IPS-15b (cell line): Measurements from ENCODE around the gene RPL26.
"Not testable (repeated sequence)": the region's sequence is repeated elsewhere in the genome, so short reads cannot be mapped to it uniquely, and the experiment has no call there.

Experiments
- H3K27me3 ChIP-seq: one replicate; pipeline ENCODE4 v1.6.1; 2013; ENCODE audit warnings: low read length; ENCODE audit not compliant: control insufficient read depth, insufficient read depth
- H3K36me3 ChIP-seq: one replicate; pipeline ENCODE4 v1.6.1; 2013; ENCODE audit warnings: low read length; ENCODE audit not compliant: control insufficient read depth, insufficient read depth
- H3K4me1 ChIP-seq: one replicate; pipeline ENCODE4 v1.6.1; 2013; ENCODE audit warnings: mild to moderate bottlenecking, low read length; ENCODE audit not compliant: control insufficient read depth, insufficient read depth
- H3K4me3 ChIP-seq: one replicate; pipeline ENCODE4 v1.5.1; 2013; ENCODE audit warnings: low read depth, low read length
- H3K9ac ChIP-seq: one replicate; pipeline ENCODE4 v1.6.1; 2013; ENCODE audit warnings: low read depth, mild to moderate bottlenecking, low read length
- H3K9me3 ChIP-seq: one replicate; pipeline ENCODE4 v1.6.1; 2013; ENCODE audit warnings: mild to moderate bottlenecking, low read length; ENCODE audit not compliant: control insufficient read depth, insufficient read depth

Gene RPL26

DNA sequence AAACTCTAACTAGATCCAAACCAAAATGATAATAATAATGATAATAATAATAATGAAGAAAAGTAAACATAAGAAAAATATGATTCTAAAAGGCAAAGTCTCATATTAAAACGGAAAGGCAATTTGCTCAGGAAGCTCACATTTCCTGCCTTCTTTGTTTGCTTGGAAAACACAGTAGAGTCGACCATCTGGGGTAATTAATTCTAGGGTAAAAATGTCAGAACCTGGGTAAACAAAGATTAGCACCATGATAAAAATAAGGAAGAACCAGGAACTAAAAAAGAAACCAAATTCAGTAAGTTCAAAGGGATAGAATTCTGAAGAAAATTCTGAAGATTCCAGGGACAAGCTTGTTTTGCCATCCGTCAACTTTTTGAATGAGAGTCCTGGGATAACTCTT, 22.7 kb downstream of the RPL26 start:
- no peak overlapping the region for H3K9ac ChIP-seq
- H3K9me3 ChIP-seq, result no peaks in the 10 kb centered on the region
- H3K4me3 ChIP-seq, result no peak overlapping the region
- H3K4me1 ChIP-seq, result peaks cover 7% of the 10 kb centered on the region
- H3K27me3 ChIP-seq, result no peaks in the 10 kb centered on the region
- no peaks in the 10 kb centered on the region for H3K36me3 ChIP-seq

GRCh38 chr17:8359769-8360168, 23.2 kb downstream of the RPL26 start:
- H3K4me3 ChIP-seq, result no peak overlapping the region
- H3K36me3 ChIP-seq, result no peaks in the 10 kb centered on the region
- no peak overlapping the region for H3K9ac ChIP-seq
- no peaks in the 10 kb centered on the region for H3K27me3 ChIP-seq
- H3K9me3 ChIP-seq, result no peaks in the 10 kb centered on the region
- peaks cover 7% of the 10 kb centered on the region for H3K4me1 ChIP-seq

DNA sequence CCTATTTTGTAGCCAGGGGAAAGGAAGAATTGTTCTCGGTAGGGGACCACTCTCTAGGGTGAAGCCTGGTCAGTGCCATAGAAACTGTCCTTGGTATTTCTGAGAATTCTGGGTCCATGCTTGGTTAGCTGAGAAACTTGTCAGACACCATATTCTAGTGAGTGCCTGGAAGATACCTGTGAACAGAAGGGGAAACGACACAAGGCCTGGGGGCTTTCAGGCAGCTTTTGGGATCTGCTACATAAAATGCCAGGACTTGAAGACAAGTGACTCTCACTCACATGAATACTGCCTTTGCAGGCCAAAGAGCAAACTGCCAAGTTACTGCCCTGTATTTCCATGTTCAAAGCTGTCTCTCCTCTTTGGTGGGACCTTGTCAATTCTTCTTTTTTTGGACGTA, 25.1 kb downstream of the RPL26 start:
- Histone ChIP-seq H3K27me3 (no peaks in the 10 kb centered on the region), H3K36me3 (no peaks in the 10 kb centered on the region), H3K9me3 (no peaks in the 10 kb centered on the region), H3K9ac (no peak overlapping the region), H3K4me3 (no peak overlapping the region), H3K4me1 (peaks cover 12% of the 10 kb centered on the region)

DNA sequence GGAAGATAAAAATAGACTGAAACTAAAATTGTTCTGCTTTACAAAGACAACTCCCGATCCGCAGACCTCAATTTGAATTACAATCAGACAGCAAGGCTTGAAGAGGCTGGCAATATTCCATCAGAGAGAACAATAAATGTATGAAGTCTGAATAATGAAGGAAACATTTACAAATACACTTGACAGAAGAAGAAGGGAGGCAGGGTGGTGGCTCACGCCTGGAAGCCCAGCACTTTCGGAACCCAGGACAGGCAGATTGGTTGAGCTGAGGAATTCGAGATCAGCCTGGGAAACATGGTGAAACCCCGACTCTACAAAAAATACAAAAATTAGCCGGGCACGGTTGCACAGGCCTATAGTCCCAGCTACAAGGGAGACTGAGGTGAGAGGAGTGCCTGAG, 28.8 kb downstream of the RPL26 start:
- H3K4me1 ChIP-seq, result peaks cover 5% of the 10 kb centered on the region
- no peaks in the 10 kb centered on the region for H3K36me3 ChIP-seq
- H3K27me3 ChIP-seq, result no peaks in the 10 kb centered on the region
- no peak overlapping the region for H3K4me3 ChIP-seq
- no peaks in the 10 kb centered on the region for H3K9me3 ChIP-seq
- no peak overlapping the region for H3K9ac ChIP-seq

- Histone ChIP-seq H3K36me3 (no peaks in the 10 kb centered on the region), H3K9me3 (no peaks in the 10 kb centered on the region), H3K9ac (no peak overlapping the region), H3K4me3 (no peak overlapping the region), H3K27me3 (no peaks in the 10 kb centered on the region), H3K4me1 (peaks cover 5% of the 10 kb centered on the region)
Observed at GRCh38 chr17:8353736-8354135, 29.3 kb downstream of the RPL26 start.

DNA sequence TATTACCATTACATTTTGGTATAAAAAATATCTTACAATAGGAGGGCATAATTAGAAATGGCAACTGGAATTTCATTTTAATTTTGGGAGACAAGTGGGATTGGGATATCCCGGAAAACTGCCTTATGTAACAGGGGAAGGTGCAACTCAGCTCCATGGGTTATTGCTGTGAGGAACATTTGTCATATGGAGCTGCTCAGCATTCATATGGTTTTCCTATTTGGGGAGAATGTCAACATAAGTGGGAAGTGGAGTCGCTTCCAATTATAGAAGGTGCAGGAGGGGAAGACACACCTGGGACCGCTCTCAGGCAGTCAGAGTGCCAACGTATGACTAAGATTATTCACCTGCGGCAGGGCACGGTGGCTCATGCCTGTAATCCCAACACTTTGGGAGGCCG, 32.7 kb downstream of the RPL26 start:
- H3K36me3 ChIP-seq, result no peaks in the 10 kb centered on the region
- H3K9ac ChIP-seq, result no peak overlapping the region
- no peak overlapping the region for H3K4me3 ChIP-seq
- H3K9me3 ChIP-seq, result no peaks in the 10 kb centered on the region
- peaks cover 5% of the 10 kb centered on the region for H3K4me1 ChIP-seq
- H3K27me3 ChIP-seq, result no peaks in the 10 kb centered on the region

- not testable (repeated sequence) for H3K9me3 ChIP-seq, H3K27me3 ChIP-seq, H3K4me1 ChIP-seq, H3K4me3 ChIP-seq, H3K9ac ChIP-seq, H3K36me3 ChIP-seq
Observed at GRCh38 chr17:8347001-8347400, 36.0 kb downstream of the RPL26 start.

- Histone ChIP-seq H3K4me3 (no peak overlapping the region), H3K36me3 (no peaks in the 10 kb centered on the region), H3K4me1 (peaks cover 6% of the 10 kb centered on the region), H3K9me3 (no peaks in the 10 kb centered on the region), H3K27me3 (no peaks in the 10 kb centered on the region), H3K9ac (no peak overlapping the region)
Observed at GRCh38 chr17:8345951-8346665, 36.9 kb downstream of the RPL26 start.

GRCh38 chr17:8345052-8345690, 37.8 kb downstream of the RPL26 start:
- peaks cover 6% of the 10 kb centered on the region for H3K4me1 ChIP-seq
- no peaks in the 10 kb centered on the region for H3K9me3 ChIP-seq
- no peak overlapping the region for H3K4me3 ChIP-seq
- H3K36me3 ChIP-seq, result no peaks in the 10 kb centered on the region
- no peak overlapping the region for H3K9ac ChIP-seq
- H3K27me3 ChIP-seq, result no peaks in the 10 kb centered on the region

- H3K4me1 ChIP-seq, result peaks cover 18% of the 10 kb centered on the region
- H3K4me3 ChIP-seq, result no peak overlapping the region
- H3K36me3 ChIP-seq, result no peaks in the 10 kb centered on the region
- no peaks in the 10 kb centered on the region for H3K9me3 ChIP-seq
- no peak overlapping the region for H3K9ac ChIP-seq
- no peaks in the 10 kb centered on the region for H3K27me3 ChIP-seq
Observed at GRCh38 chr17:8341456-8341855, 41.5 kb downstream of the RPL26 start.

- Histone ChIP-seq H3K27me3 (no peaks in the 10 kb centered on the region), H3K4me3 (no peak within 1 kb of the TSS), H3K36me3 (no peaks in the 10 kb centered on the region), H3K9ac (no peak within 1 kb of the TSS), H3K4me1 (peaks cover 18% of the 10 kb centered on the region), H3K9me3 (no peaks in the 10 kb centered on the region)
Observed at GRCh38 chr17:8339540-8339939, 43.5 kb downstream of the RPL26 start, which contains the start of gene ODF4. Gene ODF4, plus strand, starts transcription at chr17:8339840. Its CDS starts 212 bp downstream, at chr17:8340052.

- Histone ChIP-seq H3K4me1 (peaks cover 18% of the 10 kb centered on the region), H3K9ac (no peak overlapping the region), H3K4me3 (no peak overlapping the region), H3K36me3 (no peaks in the 10 kb centered on the region), H3K9me3 (no peaks in the 10 kb centered on the region), H3K27me3 (no peaks in the 10 kb centered on the region)
Observed at GRCh38 chr17:8338753-8339140, 44.2 kb downstream of the RPL26 start.
